ENCODE data around the gene TIMM13. TPM values are rescaled to one million over a fixed set of nuclear protein-coding genes. Genes with fewer than 3 reads are reported as not detected.
A peak's percentile ranks its signal among the peaks of the same experiment; 100 is the strongest.

Gene TIMM13
- total RNA-seq, 1 experiment from 2014 or later, result 129 TPM

- H3K9me2 ChIP-seq (replicated peaks; ENCODE audit: low read length), result no peaks in the 10 kb centered on the region
- ATAC-seq, result peak; percentile 48
Observed at GRCh38 chr19:2462635-2463421, 35.4 kb upstream of the TIMM13 start.

DNA sequence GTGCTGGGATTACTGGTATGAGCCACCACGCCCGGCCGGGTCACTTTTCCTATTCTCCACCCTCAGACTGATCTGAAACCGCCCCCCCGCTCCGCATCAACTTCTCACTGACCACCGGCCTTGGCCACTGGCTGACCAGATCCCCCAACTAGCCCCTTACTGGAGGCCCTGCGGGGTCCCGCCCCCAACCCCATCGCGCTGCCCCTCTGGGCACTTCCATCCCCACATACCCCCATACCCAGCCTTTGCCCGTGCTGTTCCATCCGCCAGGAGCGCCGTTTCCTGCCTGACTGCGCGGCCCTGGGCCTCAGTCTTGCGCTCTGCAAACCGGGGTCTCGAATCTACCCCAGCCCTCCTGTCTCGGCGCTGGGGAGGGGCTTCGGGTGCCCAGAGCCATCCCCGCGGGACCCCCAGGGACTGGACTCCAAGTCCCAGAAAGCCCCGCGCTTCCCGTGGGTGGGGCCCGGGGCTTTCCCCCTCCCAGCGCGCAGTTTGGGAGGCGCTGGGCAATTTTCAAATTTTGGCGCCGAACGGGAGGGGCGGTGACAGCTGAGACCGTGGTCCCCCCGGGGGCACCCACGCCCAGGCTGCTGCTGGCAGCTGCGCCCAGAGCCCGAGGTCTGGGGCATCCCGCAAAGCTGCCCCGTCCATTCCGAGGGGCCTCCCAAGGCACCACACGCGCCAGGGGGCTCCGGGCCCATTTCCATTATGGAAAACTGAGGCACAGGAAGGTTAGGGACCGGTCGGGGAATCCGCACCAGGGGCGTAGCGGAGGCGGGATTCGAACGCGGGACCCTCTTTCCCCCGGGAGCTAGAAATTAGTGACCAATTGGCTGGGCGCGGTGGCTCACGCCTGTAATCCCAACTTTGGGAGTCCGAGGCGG lies 34.6 kb upstream of the TIMM13 start:
- ChIA-PET CTCF (interaction anchor here (0.6 kb wide), 1 partner anchor 307 kb away, joined by 3 read pairs; no protein-coding TSS in a partner anchor), POLR2A (ENCODE audit: unreplicated experiment) (interaction anchor here (0.6 kb wide), 1 partner anchor 1379 kb away, joined by 3 read pairs; no protein-coding TSS in a partner anchor)
- peak overlapping the region; percentile 96 for H2AFZ ChIP-seq (ENCODE audit: low read length)
- H3K4me1 ChIP-seq (ENCODE audit: insufficient read depth, low read length), result peaks cover 5% of the 10 kb centered on the region; the same call in 1 of the 2 replicates
- ATAC-seq, result peak; percentile 61
- H3K27ac ChIP-seq (ENCODE audit: low read length), result peak overlapping the region; percentile 71
- DNase-seq, result peak; percentile 81
- intact Hi-C loops (cut with micrococcal nuclease), result no loop called here
- no peaks in the 10 kb centered on the region for H3K36me3 ChIP-seq (ENCODE audit: low read depth, low read length)
- H3K9me2 ChIP-seq (replicated peaks; ENCODE audit: low read length), result no peaks in the 10 kb centered on the region
- H3K9me3 ChIP-seq (ENCODE audit: low read length), result no peaks in the 10 kb centered on the region
- H3K79me2 ChIP-seq (ENCODE audit: low read length), result peaks cover 8% of the 10 kb centered on the region
- H3K4me3 ChIP-seq (ENCODE audit: low read length), result peak overlapping the region; percentile 90
- BruUV-seq (replicated peaks), result no TSS peak
- H3F3A ChIP-seq (ENCODE audit: low read length, unreplicated experiment), result no peaks in the 10 kb centered on the region
- H4K20me1 ChIP-seq (ENCODE audit: low read length), result no peaks in the 10 kb centered on the region
- H3K9ac ChIP-seq (ENCODE audit: low read length), result peak overlapping the region; percentile 71
- TF ChIP-seq EZH2 (IDR thresholded peaks at IDR 0.05; ENCODE audit: low read length, unreplicated experiment) (no peak), EZH2phosphoT487 (IDR thresholded peaks at IDR 0.05; ENCODE audit: borderline replicate concordance, low read length) (no peak), CTCF (conservative IDR thresholded peaks at IDR 0.05; ENCODE audit: low read depth, low read length) (no peak)
- no peaks in the 10 kb centered on the region for H3K27me3 ChIP-seq (ENCODE audit: low read length)
- H3K4me2 ChIP-seq (ENCODE audit: low read length), result peak overlapping the region; percentile 91

More at GRCh38 chr19:2462635-2463421, 35.4 kb upstream of the TIMM13 start:
- no peaks in the 10 kb centered on the region for H3K27me3 ChIP-seq (ENCODE audit: low read length)
- no peaks in the 10 kb centered on the region for H3K36me3 ChIP-seq (ENCODE audit: low read depth, low read length)
- H3K9ac ChIP-seq (ENCODE audit: low read length), result peak overlapping the region; percentile 71
- intact Hi-C loops (cut with micrococcal nuclease), result no loop called here
- no peaks in the 10 kb centered on the region for H3K79me2 ChIP-seq (ENCODE audit: low read length)
- peak overlapping the region; percentile 90; the same call in 1 of the 2 replicates for H3K4me3 ChIP-seq (ENCODE audit: low read length)
- H2AFZ ChIP-seq (ENCODE audit: low read length), result peak overlapping the region; percentile 96
- ChIA-PET POLR2A (ENCODE audit: unreplicated experiment) (interaction anchor here (0.7 kb wide), 1 partner anchor 90 kb away, joined by 18 read pairs; no protein-coding TSS in a partner anchor), CTCF (interaction anchor here (0.5 kb wide), 2 partner anchors 116 to 307 kb away, joined by 4 to 6 read pairs; no protein-coding TSS in a partner anchor)
- no peaks in the 10 kb centered on the region for H3F3A ChIP-seq (ENCODE audit: low read length, unreplicated experiment)
- peaks cover 5% of the 10 kb centered on the region; the same call in 1 of the 2 replicates for H3K4me1 ChIP-seq (ENCODE audit: insufficient read depth, low read length)
- H3K27ac ChIP-seq (ENCODE audit: low read length), result peak overlapping the region; percentile 71
- peak; percentile 95 for DNase-seq
- H4K20me1 ChIP-seq (ENCODE audit: low read length), result no peaks in the 10 kb centered on the region
- no peaks in the 10 kb centered on the region for H3K9me3 ChIP-seq (ENCODE audit: low read length)
- no peak for TF ChIP-seq CTCF (conservative IDR thresholded peaks at IDR 0.05; ENCODE audit: low read depth, low read length)
- TF ChIP-seq EZH2 (IDR thresholded peaks at IDR 0.05; ENCODE audit: low read length, unreplicated experiment), result no peak
- TF ChIP-seq EZH2phosphoT487 (IDR thresholded peaks at IDR 0.05; ENCODE audit: borderline replicate concordance, low read length), result no peak
- BruUV-seq (replicated peaks), result no TSS peak
- peak overlapping the region; percentile 91 for H3K4me2 ChIP-seq (ENCODE audit: low read length)

Measured in PC-3 (cell line).